PFSK-1 (cell line): ENCODE measurements around the gene PSRC1.
A peak's percentile ranks its signal among the peaks of the same experiment; 100 is the strongest.

Source experiments
- FOXP2 ChIP-seq: optimal IDR thresholded peaks from 2 replicates; pipeline ENCODE3; 2011; ENCODE audit warnings: borderline replicate concordance, control low read depth, inconsistent platforms; ENCODE audit not compliant: insufficient read depth; ENCODE audit errors: extremely low read length, extremely low read depth
- POLR2AphosphoS5 ChIP-seq: IDR thresholded peaks from 2 replicates; pipeline ENCODE4 v1.6.1; 2012; ENCODE audit warnings: low read depth, mild to moderate bottlenecking, control low read depth, low read length, moderate library complexity
- SIN3A ChIP-seq: IDR thresholded peaks from 2 replicates; pipeline ENCODE4 v1.6.1; 2012; ENCODE audit warnings: mild to moderate bottlenecking, low read length, moderate library complexity, borderline replicate concordance; ENCODE audit not compliant: insufficient read depth
- TAF1 ChIP-seq: IDR thresholded peaks from 2 replicates; pipeline ENCODE4 v1.6.1; 2012; ENCODE audit warnings: low read length, control low read depth, borderline replicate concordance; ENCODE audit not compliant: insufficient read depth
- TF ChIP-seq, protein P1 (sequence below), 2 experiments: IDR thresholded peaks; 2 replicates each; pipeline versions ENCODE4 v1.6.1 to v1.8.0; 2011 to 2012; ENCODE audit warnings: low read depth in 2 of 2, low read length in 2 of 2, control low read depth in 1 of 2, inconsistent platforms in 1 of 2, mild to moderate bottlenecking in 1 of 2, moderate library complexity in 1 of 2; ENCODE audit not compliant: insufficient read depth in 1 of 2

PSRC1 gene

GRCh38 chr1:109256971-109257681 lies 25.8 kb downstream of the PSRC1 start:
- TF ChIP-seq FOXP2 (no peak), POLR2AphosphoS5 (no peak), TAF1 (no peak), SIN3A (no peak)
- TF ChIP-seq, protein P1, sequence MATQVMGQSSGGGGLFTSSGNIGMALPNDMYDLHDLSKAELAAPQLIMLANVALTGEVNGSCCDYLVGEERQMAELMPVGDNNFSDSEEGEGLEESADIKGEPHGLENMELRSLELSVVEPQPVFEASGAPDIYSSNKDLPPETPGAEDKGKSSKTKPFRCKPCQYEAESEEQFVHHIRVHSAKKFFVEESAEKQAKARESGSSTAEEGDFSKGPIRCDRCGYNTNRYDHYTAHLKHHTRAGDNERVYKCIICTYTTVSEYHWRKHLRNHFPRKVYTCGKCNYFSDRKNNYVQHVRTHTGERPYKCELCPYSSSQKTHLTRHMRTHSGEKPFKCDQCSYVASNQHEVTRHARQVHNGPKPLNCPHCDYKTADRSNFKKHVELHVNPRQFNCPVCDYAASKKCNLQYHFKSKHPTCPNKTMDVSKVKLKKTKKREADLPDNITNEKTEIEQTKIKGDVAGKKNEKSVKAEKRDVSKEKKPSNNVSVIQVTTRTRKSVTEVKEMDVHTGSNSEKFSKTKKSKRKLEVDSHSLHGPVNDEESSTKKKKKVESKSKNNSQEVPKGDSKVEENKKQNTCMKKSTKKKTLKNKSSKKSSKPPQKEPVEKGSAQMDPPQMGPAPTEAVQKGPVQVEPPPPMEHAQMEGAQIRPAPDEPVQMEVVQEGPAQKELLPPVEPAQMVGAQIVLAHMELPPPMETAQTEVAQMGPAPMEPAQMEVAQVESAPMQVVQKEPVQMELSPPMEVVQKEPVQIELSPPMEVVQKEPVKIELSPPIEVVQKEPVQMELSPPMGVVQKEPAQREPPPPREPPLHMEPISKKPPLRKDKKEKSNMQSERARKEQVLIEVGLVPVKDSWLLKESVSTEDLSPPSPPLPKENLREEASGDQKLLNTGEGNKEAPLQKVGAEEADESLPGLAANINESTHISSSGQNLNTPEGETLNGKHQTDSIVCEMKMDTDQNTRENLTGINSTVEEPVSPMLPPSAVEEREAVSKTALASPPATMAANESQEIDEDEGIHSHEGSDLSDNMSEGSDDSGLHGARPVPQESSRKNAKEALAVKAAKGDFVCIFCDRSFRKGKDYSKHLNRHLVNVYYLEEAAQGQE (IDR thresholded peaks at IDR 0.05; ENCODE audit: insufficient read depth in 1 of 2, low read depth in 2 of 2, low read length in 2 of 2): no peak

- TF ChIP-seq POLR2AphosphoS5 (no peak), FOXP2 (no peak), SIN3A (no peak), TAF1 (no peak)
- TF ChIP-seq, protein P1 (IDR thresholded peaks at IDR 0.05; ENCODE audit: insufficient read depth in 1 of 2, low read depth in 2 of 2, low read length in 2 of 2): no peak
These were observed 26.9 kb downstream of the PSRC1 start for GRCh38 chr1:109256085-109256484.

- TF ChIP-seq POLR2AphosphoS5 (no peak), FOXP2 (no peak), SIN3A (no peak), TAF1 (no peak)
- TF ChIP-seq, protein P1 (IDR thresholded peaks at IDR 0.05; ENCODE audit: insufficient read depth in 1 of 2, low read depth in 2 of 2, low read length in 2 of 2): no peak
These were observed 27.3 kb downstream of the PSRC1 start for GRCh38 chr1:109255678-109256077.

DNA sequence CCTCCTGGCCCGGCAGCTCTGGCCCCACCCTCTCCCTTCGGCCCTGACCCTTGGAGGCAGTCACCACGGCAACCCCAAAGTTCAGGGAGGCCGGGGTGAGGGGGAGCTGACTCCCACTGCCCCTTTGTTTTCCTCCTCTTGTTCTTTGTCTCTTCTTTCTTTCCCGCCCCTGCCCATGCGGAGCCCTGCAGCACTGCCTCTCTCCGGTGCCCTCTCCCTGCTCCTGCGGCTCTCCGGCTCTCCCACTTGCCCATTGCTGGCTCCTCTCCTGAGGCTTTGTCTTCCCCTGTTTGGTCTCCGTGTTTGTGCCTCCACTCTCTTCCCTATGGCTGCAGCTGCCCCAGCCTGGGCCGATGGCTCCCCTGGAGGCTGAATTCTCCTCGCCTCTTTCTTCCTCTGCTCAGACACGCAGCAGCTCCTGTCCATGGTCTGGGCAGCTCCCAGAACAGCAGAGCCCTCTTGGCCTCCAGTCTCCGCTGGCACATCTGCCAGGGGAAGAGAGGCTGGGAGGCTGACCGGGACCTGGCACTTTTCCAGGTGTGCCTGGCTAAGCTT lies 27.8 kb downstream of the PSRC1 start:
- TF ChIP-seq, protein P1 (IDR thresholded peaks at IDR 0.05; ENCODE audit: insufficient read depth in 1 of 2, low read depth in 2 of 2, low read length in 2 of 2): peak in 1 of 2 experiments; percentile 32; a peak in 1 of 4 replicates
- TF ChIP-seq FOXP2 (no peak), TAF1 (no peak)

DNA sequence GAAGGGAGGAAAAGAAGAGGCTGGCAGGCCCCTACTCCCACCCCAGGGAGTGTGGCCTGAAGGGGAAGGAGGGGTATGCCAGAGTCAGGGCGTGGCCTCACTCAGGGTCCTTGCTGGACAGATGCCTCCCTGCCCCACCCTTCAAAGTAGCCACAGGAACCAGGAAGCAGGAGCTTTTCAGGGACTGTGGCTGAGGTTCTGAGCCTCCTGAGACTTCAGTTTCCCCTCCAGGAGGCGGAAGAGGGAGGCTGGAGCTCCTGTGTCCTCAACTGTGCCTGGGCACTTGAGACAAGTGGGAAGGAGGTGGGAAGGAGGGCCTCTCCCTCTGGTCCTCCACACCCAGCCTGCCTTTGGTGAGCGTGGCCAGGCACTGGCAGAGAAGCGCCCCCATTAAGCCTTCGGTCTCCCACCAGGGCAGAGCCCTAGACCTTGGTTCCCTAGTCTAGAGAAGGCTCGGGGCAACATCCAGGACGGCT lies 28.3 kb downstream of the PSRC1 start:
- TF ChIP-seq, protein P1 (IDR thresholded peaks at IDR 0.05; ENCODE audit: insufficient read depth in 1 of 2, low read depth in 2 of 2, low read length in 2 of 2): peak; percentile 22 to 37; a peak in 1 of 4 replicates
- no peak for TF ChIP-seq POLR2AphosphoS5
- no peak for TF ChIP-seq SIN3A
- no peak for TF ChIP-seq FOXP2
- TF ChIP-seq TAF1: no peak
